ENCODE data around the gene LDAF1.

- TF ChIP-seq CTCF (IDR thresholded peaks at IDR 0.05) = no peak
- no peak for TF ChIP-seq POLR2A (IDR thresholded peaks at IDR 0.05)
Measured at GRCh38 chr16:21172650-21173049, 14.2 kb downstream of the LDAF1 start.
